ENCODE data around the gene POLR2H. TPM values are rescaled to one million over a fixed set of nuclear protein-coding genes. Genes with fewer than 3 reads are reported as not detected.

POLR2H gene
- total RNA-seq, 1 experiment from 2014 or later: 133 TPM

- Mint-ChIP-seq H3K27ac (no peak overlapping the region), H3K36me3 (peaks cover 15% of the 10 kb centered on the region; the same call in 1 of the 2 replicates), H3K4me3 (no peak overlapping the region), H3K9me3 (no peaks in the 10 kb centered on the region), H3K27me3 (ENCODE audit: low read depth) (no peaks in the 10 kb centered on the region), H3K4me1 (peaks cover 40% of the 10 kb centered on the region)
- ATAC-seq (no peak), DNase-seq (ENCODE audit: low spot score) (no peak)
- CTCF ChIA-PET: interaction anchor here (0.7 kb wide), 1 partner anchor 436 kb away, joined by 3 read pairs; no protein-coding TSS in a partner anchor
- no peak for TF ChIP-seq FOXK1 (CRISPR knock-in tag; IDR thresholded peaks at IDR 0.05)
- POLR2A ChIA-PET: no interaction called here
Measured at GRCh38 chr3:184341925-184342324, 19.6 kb upstream of the POLR2H start.

GRCh38 chr3:184343200-184343876 lies 18.2 kb upstream of the POLR2H start:
- ATAC-seq (no peak), DNase-seq (ENCODE audit: low spot score) (no peak)
- no peaks in the 10 kb centered on the region for H3K27me3 Mint-ChIP-seq (ENCODE audit: low read depth)
- ChIA-PET CTCF (no interaction called here), POLR2A (no interaction called here)
- no peaks in the 10 kb centered on the region for H3K9me3 Mint-ChIP-seq
- peaks cover 15% of the 10 kb centered on the region; the same call in 1 of the 2 replicates for H3K36me3 Mint-ChIP-seq
- no peak overlapping the region for H3K27ac Mint-ChIP-seq
- H3K4me1 Mint-ChIP-seq: peaks cover 26% of the 10 kb centered on the region
- TF ChIP-seq FOXP1 (CRISPR knock-in tag; IDR thresholded peaks at IDR 0.05; ENCODE audit: borderline replicate concordance): no peak
- TF ChIP-seq FOXP4 (CRISPR knock-in tag; IDR thresholded peaks at IDR 0.05): no peak
- TF ChIP-seq FOXK1 (CRISPR knock-in tag; IDR thresholded peaks at IDR 0.05): no peak
- no peak for TF ChIP-seq GRHL2 (CRISPR knock-in tag; IDR thresholded peaks at IDR 0.05; ENCODE audit: insufficient replicate concordance, severe bottlenecking)
- TF ChIP-seq ATF2 (CRISPR knock-in tag; IDR thresholded peaks at IDR 0.05; ENCODE audit: borderline replicate concordance, low read depth): no peak
- no peak for TF ChIP-seq ATF3 (CRISPR knock-in tag; conservative IDR thresholded peaks at IDR 0.05)
- TF ChIP-seq ZNF671 (CRISPR knock-in tag; IDR thresholded peaks at IDR 0.05): no peak
- no peak for TF ChIP-seq NR2C2 (CRISPR knock-in tag; IDR thresholded peaks at IDR 0.05)
- H3K4me3 Mint-ChIP-seq: no peak overlapping the region

- ChIA-PET CTCF (interaction anchor here (0.6 to 2.9 kb wide), 21 partner anchors 7 to 433 kb away, joined by 3 to 20 read pairs (median 4); partner anchors contain the start of genes EEF1AKMT4, EPHB3 and FAM131A), POLR2A (interaction anchor here (0.5 to 1.1 kb wide), 4 partner anchors 8 to 73 kb away, joined by 3 to 4 read pairs (median 3); partner anchors contain the start of genes CLCN2, FAM131A and POLR2H)
- Mint-ChIP-seq H3K9me3 (no peaks in the 10 kb centered on the region), H3K36me3 (peaks cover 15% of the 10 kb centered on the region; the same call in 1 of the 2 replicates), H3K27ac (no peak overlapping the region), H3K4me1 (peaks cover 18% of the 10 kb centered on the region), H3K27me3 (ENCODE audit: low read depth) (no peaks in the 10 kb centered on the region), H3K4me3 (no peak overlapping the region)
- ATAC-seq (no peak), DNase-seq (ENCODE audit: low spot score) (no peak)
- no peak for TF ChIP-seq ZNF263 (CRISPR knock-in tag; IDR thresholded peaks at IDR 0.05; ENCODE audit: low read depth)
- no peak for TF ChIP-seq SP1 (CRISPR knock-in tag; conservative IDR thresholded peaks at IDR 0.05)
- TF ChIP-seq PREB (CRISPR knock-in tag; IDR thresholded peaks at IDR 0.05; ENCODE audit: borderline replicate concordance): no peak
- no peak for TF ChIP-seq TEAD1 (CRISPR knock-in tag; IDR thresholded peaks at IDR 0.05)
- TF ChIP-seq, protein P1, sequence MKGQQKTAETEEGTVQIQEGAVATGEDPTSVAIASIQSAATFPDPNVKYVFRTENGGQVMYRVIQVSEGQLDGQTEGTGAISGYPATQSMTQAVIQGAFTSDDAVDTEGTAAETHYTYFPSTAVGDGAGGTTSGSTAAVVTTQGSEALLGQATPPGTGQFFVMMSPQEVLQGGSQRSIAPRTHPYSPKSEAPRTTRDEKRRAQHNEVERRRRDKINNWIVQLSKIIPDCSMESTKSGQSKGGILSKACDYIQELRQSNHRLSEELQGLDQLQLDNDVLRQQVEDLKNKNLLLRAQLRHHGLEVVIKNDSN (CRISPR knock-in tag; IDR thresholded peaks at IDR 0.05): no peak
- TF ChIP-seq, protein P2, sequence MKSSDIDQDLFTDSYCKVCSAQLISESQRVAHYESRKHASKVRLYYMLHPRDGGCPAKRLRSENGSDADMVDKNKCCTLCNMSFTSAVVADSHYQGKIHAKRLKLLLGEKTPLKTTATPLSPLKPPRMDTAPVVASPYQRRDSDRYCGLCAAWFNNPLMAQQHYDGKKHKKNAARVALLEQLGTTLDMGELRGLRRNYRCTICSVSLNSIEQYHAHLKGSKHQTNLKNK (CRISPR knock-in tag; IDR thresholded peaks at IDR 0.05): no peak
- TF ChIP-seq ZBTB43 (CRISPR knock-in tag; IDR thresholded peaks at IDR 0.05): no peak
- no peak for TF ChIP-seq RORB (CRISPR knock-in tag; IDR thresholded peaks at IDR 0.05)
- no peak for TF ChIP-seq KAT7 (CRISPR knock-in tag; IDR thresholded peaks at IDR 0.05; ENCODE audit: borderline replicate concordance)
- TF ChIP-seq ESRRA (CRISPR knock-in tag; IDR thresholded peaks at IDR 0.05; ENCODE audit: borderline replicate concordance): no peak
- TF ChIP-seq GABPB1 (CRISPR knock-in tag; IDR thresholded peaks at IDR 0.05): no peak
- TF ChIP-seq ZSCAN18 (CRISPR knock-in tag; IDR thresholded peaks at IDR 0.05): no peak
Measured at GRCh38 chr3:184344579-184345316, 16.8 kb upstream of the POLR2H start.

Measured in WTC11 (cell line).